B cell (primary cell): ENCODE data around the gene TMEM150A. TPM values are rescaled to one million over a fixed set of nuclear protein-coding genes. Genes with fewer than 3 reads are reported as not detected.
A peak's percentile ranks its signal among the peaks of the same experiment; 100 is the strongest.

Experiments used
- ATAC-seq: fragments of 200-7000 bp; cut with Tn5 transposase; one replicate; pipeline ENCODE4 v1.10.0; 2021; ENCODE audit warnings: low read depth, mild to moderate bottlenecking, moderate number of reproducible peaks, moderate library complexity
- CTCF ChIA-PET: fragments of 350-600 bp; sonication (Branson Sonifier 250); formaldehyde crosslinking; loops from one replicate; lab custom pipeline; 2021; ENCODE audit warnings: antibody characterized with exemption, inconsistent platforms; lab: Charles Lee
- POLR2A ChIA-PET: fragments of 350-600 bp; sonication (Branson Sonifier 250); formaldehyde crosslinking; loops from one replicate; lab custom pipeline; 2021; ENCODE audit warnings: antibody characterized with exemption; lab: Charles Lee
- DNase-seq: peaks from one replicate; pipeline ENCODE4 v3.0.0; 2013
- H2AFZ ChIP-seq: 2 replicates; pipeline ENCODE4 v1.6.1; 2012; ENCODE audit warnings: mild to moderate bottlenecking, low read depth, low read length; ENCODE audit not compliant: insufficient read depth, poor library complexity, severe bottlenecking
- H3K27ac ChIP-seq, 2 donors: 1 replicate in 1 of 2; 2 replicates in 1 of 2; pipeline ENCODE4 v1.5.1; 2012 to 2013; ENCODE audit warnings: low read length in 2 of 2, mild to moderate bottlenecking in 2 of 2, moderate library complexity in 1 of 2
- H3K27me3 ChIP-seq, 4 experiments: fragments of 200-600 bp in 1 of 4; sonication (generic) in 1 of 4; replicated peaks in 1 of 4; 1 replicate in 2 of 4; 2 replicates in 2 of 4; pipeline versions ENCODE4 v1.6.1 to v1.7.0; 2013 to 2016; ENCODE audit warnings: low read length in 3 of 4, mild to moderate bottlenecking in 2 of 4, mixed read lengths in 1 of 4, moderate library complexity in 1 of 4; ENCODE audit not compliant: insufficient read depth in 4 of 4, control insufficient read depth in 3 of 4; ENCODE audit errors: control extremely low read depth in 1 of 4
- H3K36me3 ChIP-seq, 2 experiments: replicated peaks in 1 of 2; 1 replicate in 1 of 2; 2 replicates in 1 of 2; pipeline versions ENCODE4 v1.6.1 to v1.7.1; 2013; ENCODE audit warnings: low read length in 1 of 2; ENCODE audit not compliant: insufficient read depth in 2 of 2, control insufficient read depth in 1 of 2; ENCODE audit errors: control extremely low read depth in 1 of 2, extremely low read depth in 1 of 2
- H3K4me1 ChIP-seq, 2 donors: fragments of 200-600 bp in 1 of 2; sonication (generic) in 1 of 2; 1 replicate in 1 of 2; 2 replicates in 1 of 2; pipeline versions ENCODE4 v1.5.1 to v1.6.1; 2013 to 2017; ENCODE audit warnings: low read length in 2 of 2; ENCODE audit not compliant: control insufficient read depth in 2 of 2, insufficient read depth in 2 of 2
- H3K4me2 ChIP-seq: replicated peaks from 2 replicates; pipeline ENCODE3; 2012; ENCODE audit warnings: mild to moderate bottlenecking, low read depth, low read length; ENCODE audit not compliant: poor library complexity, severe bottlenecking
- H3K4me3 ChIP-seq, 5 experiments: fragments of 200-600 bp in 1 of 5; sonication (generic) in 1 of 5; 1 replicate in 3 of 5; 2 replicates in 2 of 5; pipeline versions ENCODE4 v1.5.1 to v1.7.0; 2011 to 2016; ENCODE audit warnings: low read length in 4 of 5, mild to moderate bottlenecking in 4 of 5, low read depth in 2 of 5, control low read depth in 1 of 5, moderate library complexity in 1 of 5; ENCODE audit not compliant: insufficient read depth in 1 of 5; ENCODE audit errors: control extremely low read depth in 1 of 5, extremely low read depth in 1 of 5
- H3K79me2 ChIP-seq: fragments of 200-600 bp; sonication (generic); one replicate; pipeline ENCODE4 v1.6.0; 2016; ENCODE audit warnings: low read length; ENCODE audit not compliant: control insufficient read depth, insufficient read depth
- H3K9ac ChIP-seq: fragments of 200-600 bp; sonication (generic); 2 replicates; pipeline ENCODE4 v1.6.1; 2017; ENCODE audit warnings: mild to moderate bottlenecking, low read length, moderate library complexity
- H3K9me3 ChIP-seq, 3 donors: one replicate each; pipeline versions ENCODE4 v1.6.1 to v1.7.1; 2013; ENCODE audit warnings: low read length in 2 of 3; ENCODE audit not compliant: control insufficient read depth in 2 of 3, insufficient read depth in 1 of 3; ENCODE audit errors: control extremely low read depth in 1 of 3
- H4K20me1 ChIP-seq: 2 replicates; pipeline ENCODE4 v1.6.0; 2012; ENCODE audit warnings: mild to moderate bottlenecking, low read length; ENCODE audit not compliant: insufficient read depth, control insufficient read depth, poor library complexity, severe bottlenecking
- H3K27ac Mint-ChIP-seq: one replicate; pipeline ENCODE4 v1.8.0; 2021; ENCODE audit warnings: mixed read lengths
- H3K27me3 Mint-ChIP-seq: one replicate; pipeline ENCODE4 v1.8.0; 2021; ENCODE audit warnings: mixed read lengths
- H3K4me1 Mint-ChIP-seq: one replicate; pipeline ENCODE4 v1.8.0; 2021; ENCODE audit warnings: mixed read lengths
- H3K4me3 Mint-ChIP-seq: one replicate; pipeline ENCODE4 v1.8.0; 2021; ENCODE audit warnings: mixed read lengths
- H3K9me3 Mint-ChIP-seq: one replicate; pipeline ENCODE4 v1.8.0; 2022; ENCODE audit warnings: mixed read lengths; ENCODE audit not compliant: insufficient read depth
- CTCF ChIP-seq: fragments of 200-600 bp; IDR thresholded peaks from one replicate; pipeline ENCODE4 v1.8.0; 2022; ENCODE audit warnings: antibody characterized with exemption, mild to moderate bottlenecking
- EZH2 ChIP-seq: IDR thresholded peaks from 2 replicates; pipeline ENCODE4 v1.6.1; 2012; ENCODE audit warnings: borderline replicate concordance, low read depth, mild to moderate bottlenecking, moderate library complexity, low read length; ENCODE audit not compliant: insufficient read depth, poor library complexity, severe bottlenecking
- WGBS: methylation state at CpG from one replicate; pipeline ENCODE4 v1.1.5; 2013; ENCODE audit warnings: missing lambda C conversion rate; ENCODE audit not compliant: insufficient coverage; 5-methylcytosine and 5-hydroxymethylcytosine counted together
- intact Hi-C: fragments of 100-400 bp; cut with micrococcal nuclease; formaldehyde crosslinking; loops from one replicate; pipeline ENCODE4 v1.10.0; 2022
- polyA minus RNA-seq: library from RNA; depleted of rRNA, polyadenylated mRNA; stranded (reverse); fragments of >200 nt; gene quantifications from 2 replicates; pipeline ENCODE4 v1.2.3, GENCODE V29; 2012
- polyA plus RNA-seq: library from polyadenylated mRNA; depleted of rRNA; stranded (reverse); fragments of >200 nt; gene quantifications from 2 replicates; pipeline ENCODE4 v1.2.3, GENCODE V29; 2012
- total RNA-seq, 2 donors: library from RNA; stranded (reverse); fragments of 120-200 nt in 1 of 2; gene quantifications; 1 replicate in 1 of 2; 2 replicates in 1 of 2; pipeline versions ENCODE4 v1.2.3 to v1.2.4, GENCODE V29; 2013 to 2022

TMEM150A gene
- 23.0 and 23.1 TPM in 2 replicates for total RNA-seq
- total RNA-seq (2013), result 8.0 TPM
- 18.3 and 26.4 TPM in 2 replicates for polyA plus RNA-seq
- polyA minus RNA-seq, result 7.0 and 10.3 TPM in 2 replicates

GRCh38 chr2:85602476-85603234, at the start of gene TMEM150A:
TSS of gene TMEM150A (minus strand) at chr2:85602698. CDS start at chr2:85601948, 750 bp downstream.
- WGBS, result under 1% methylated on average over 73 of the region's 73 CpGs
- H3K27me3 ChIP-seq, result no peaks in the 10 kb centered on the region
- POLR2A ChIA-PET, result interaction anchor here (0.6 to 1.9 kb wide), 5 partner anchors 9 to 184 kb away, joined by 3 to 11 read pairs (median 6); partner anchors contain the start of genes C2orf68, GGCX, MAT2A and SH2D6

More at GRCh38 chr2:85602476-85603234, at the start of gene TMEM150A:
- CTCF ChIA-PET, result interaction anchor here (0.7 to 1.7 kb wide), 8 partner anchors 9 to 183 kb away, joined by 3 to 7 read pairs (median 4); partner anchors contain the start of genes C2orf68 and GGCX
- H3K9me3 Mint-ChIP-seq, result no peaks in the 10 kb centered on the region
- DNase-seq (peak; percentile 93), ATAC-seq (peak; percentile 97)
- H3K36me3 ChIP-seq, result peaks cover 0 to 23% of the 10 kb centered on the region in 2 experiments
- H3K79me2 ChIP-seq, result peaks cover 18% of the 10 kb centered on the region
- TF ChIP-seq EZH2 (no peak), CTCF (no peak)
- H3K9me3 ChIP-seq, result no peaks in the 10 kb centered on the region
- peak within 1 kb of the TSS; percentile 72 to 92 (median 86) for H3K4me3 ChIP-seq
- H3K27ac ChIP-seq, result peak within 1 kb of the TSS; percentile 20 to 74
- intact Hi-C loops, result loop anchor here (1.0 to 5.0 kb wide), 7 partner anchors 10 to 210 kb away; partner anchors contain the start of genes C2orf68, GGCX, MAT2A and USP39
- peak within 1 kb of the TSS; percentile 84 for H2AFZ ChIP-seq
- peaks cover 17 to 23% of the 10 kb centered on the region in 2 donors for H3K4me1 ChIP-seq
- H3K4me2 ChIP-seq, result peak within 1 kb of the TSS; percentile 80
- peaks cover 30% of the 10 kb centered on the region for H3K4me1 Mint-ChIP-seq
- H3K9ac ChIP-seq, result peak within 1 kb of the TSS; percentile 71
- H4K20me1 ChIP-seq, result peaks cover 18% of the 10 kb centered on the region
- peak within 1 kb of the TSS; percentile 95 for H3K4me3 Mint-ChIP-seq
- no peaks in the 10 kb centered on the region for H3K27me3 Mint-ChIP-seq
- H3K27ac Mint-ChIP-seq, result peak within 1 kb of the TSS; percentile 89
